Activated CD4-positive, alpha-beta T cell treated with anti-CD3 and anti-CD28 coated beads, Interleukin-2, amount 10 ng/mL, durations not matched to agents 24 days and 14 days (primary cell): ENCODE results near the gene HNRNPH3. TPM values are rescaled to one million over a fixed set of nuclear protein-coding genes. Genes with fewer than 3 reads are reported as not detected.
A peak's percentile ranks its signal among the peaks of the same experiment; 100 is the strongest.

ENCODE experiments used
- DNase-seq: peaks from one replicate; pipeline ENCODE4 v3.0.0; 2022
- H3K27ac Mint-ChIP-seq: one replicate; pipeline ENCODE4 v1.8.0; 2022; ENCODE audit warnings: mild to moderate bottlenecking, mixed read lengths
- H3K27me3 Mint-ChIP-seq: one replicate; pipeline ENCODE4 v1.8.0; 2022; ENCODE audit warnings: mixed read lengths
- H3K36me3 Mint-ChIP-seq: one replicate; pipeline ENCODE4 v1.8.0; 2022; ENCODE audit warnings: low read depth, mild to moderate bottlenecking, mixed read lengths
- H3K4me1 Mint-ChIP-seq: one replicate; pipeline ENCODE4 v1.8.0; 2021; ENCODE audit warnings: mixed read lengths
- H3K4me3 Mint-ChIP-seq: one replicate; pipeline ENCODE4 v1.8.0; 2022; ENCODE audit warnings: mild to moderate bottlenecking, moderate library complexity, mixed read lengths
- H3K9me3 Mint-ChIP-seq: one replicate; pipeline ENCODE4 v1.8.0; 2021; ENCODE audit warnings: mixed read lengths
- intact Hi-C: fragments of 100-400 bp; cut with micrococcal nuclease; formaldehyde crosslinking; loops from one replicate; pipeline ENCODE4 v1.15.1; 2023
- total RNA-seq: library from RNA; stranded (reverse); gene quantifications from 2 replicates; pipeline ENCODE4 v1.2.3, GENCODE V29; 2022

The HNRNPH3 gene, protein sequence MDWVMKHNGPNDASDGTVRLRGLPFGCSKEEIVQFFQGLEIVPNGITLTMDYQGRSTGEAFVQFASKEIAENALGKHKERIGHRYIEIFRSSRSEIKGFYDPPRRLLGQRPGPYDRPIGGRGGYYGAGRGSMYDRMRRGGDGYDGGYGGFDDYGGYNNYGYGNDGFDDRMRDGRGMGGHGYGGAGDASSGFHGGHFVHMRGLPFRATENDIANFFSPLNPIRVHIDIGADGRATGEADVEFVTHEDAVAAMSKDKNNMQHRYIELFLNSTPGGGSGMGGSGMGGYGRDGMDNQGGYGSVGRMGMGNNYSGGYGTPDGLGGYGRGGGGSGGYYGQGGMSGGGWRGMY
- 200 and 206 TPM in 2 replicates for total RNA-seq

DNA sequence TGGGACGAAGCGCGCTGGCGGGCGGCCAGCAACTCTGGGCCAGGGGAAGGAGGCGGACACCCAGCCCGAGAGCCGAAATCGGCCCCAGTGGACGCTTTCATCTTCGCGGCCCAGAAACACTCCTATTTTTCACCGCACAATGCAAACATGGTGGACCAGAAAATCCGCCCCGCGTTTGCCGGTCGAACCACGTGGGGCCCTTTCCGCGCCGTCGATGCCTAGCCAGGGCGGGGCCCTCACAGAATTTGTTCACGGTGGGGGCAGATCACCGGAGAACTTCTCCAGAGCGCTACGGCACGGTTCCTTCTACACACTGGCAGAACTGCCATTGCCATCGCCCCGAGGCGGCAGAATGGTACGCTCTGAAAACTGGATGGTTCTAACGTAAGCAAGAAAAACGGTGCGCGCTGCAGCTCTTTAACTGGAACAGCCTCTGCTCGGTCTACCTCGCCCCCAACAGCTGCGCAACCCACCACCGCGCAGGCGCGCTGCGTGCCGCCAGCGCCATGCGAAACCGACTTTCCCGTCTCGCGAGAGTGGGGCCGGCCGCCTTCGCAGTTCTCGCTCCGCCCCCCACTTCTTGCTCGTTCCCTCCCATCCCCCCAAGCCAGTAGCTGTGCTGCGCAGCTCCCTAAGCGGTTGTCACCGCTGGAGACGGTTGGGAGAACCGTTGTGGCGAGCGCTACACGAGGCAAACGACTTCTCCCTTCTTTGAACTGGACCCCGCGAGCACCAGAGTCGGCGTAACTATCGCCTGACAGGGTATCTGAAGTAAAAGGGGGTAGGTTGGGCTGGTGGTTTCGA, at the start of gene HNRNPH3:
Gene HNRNPH3 (plus strand): TSS at position 610 of the 804 bp plus-strand sequence. CDS start 5,158 bp downstream, outside the sequence.
- DNase-seq = peak; percentile 100
- intact Hi-C loops = loop anchor here (1.0 to 10.0 kb wide), 8 partner anchors 76 to 571 kb away; partner anchors contain the start of genes CCAR1, DDX50, RUFY2 and SIRT1
- Mint-ChIP-seq H3K4me1 (peaks cover 47% of the 10 kb centered on the region), H3K4me3 (peak within 1 kb of the TSS; percentile 99), H3K27me3 (peaks cover 2% of the 10 kb centered on the region), H3K36me3 (peaks cover 39% of the 10 kb centered on the region), H3K9me3 (no peaks in the 10 kb centered on the region), H3K27ac (peak within 1 kb of the TSS; percentile 100)

DNA sequence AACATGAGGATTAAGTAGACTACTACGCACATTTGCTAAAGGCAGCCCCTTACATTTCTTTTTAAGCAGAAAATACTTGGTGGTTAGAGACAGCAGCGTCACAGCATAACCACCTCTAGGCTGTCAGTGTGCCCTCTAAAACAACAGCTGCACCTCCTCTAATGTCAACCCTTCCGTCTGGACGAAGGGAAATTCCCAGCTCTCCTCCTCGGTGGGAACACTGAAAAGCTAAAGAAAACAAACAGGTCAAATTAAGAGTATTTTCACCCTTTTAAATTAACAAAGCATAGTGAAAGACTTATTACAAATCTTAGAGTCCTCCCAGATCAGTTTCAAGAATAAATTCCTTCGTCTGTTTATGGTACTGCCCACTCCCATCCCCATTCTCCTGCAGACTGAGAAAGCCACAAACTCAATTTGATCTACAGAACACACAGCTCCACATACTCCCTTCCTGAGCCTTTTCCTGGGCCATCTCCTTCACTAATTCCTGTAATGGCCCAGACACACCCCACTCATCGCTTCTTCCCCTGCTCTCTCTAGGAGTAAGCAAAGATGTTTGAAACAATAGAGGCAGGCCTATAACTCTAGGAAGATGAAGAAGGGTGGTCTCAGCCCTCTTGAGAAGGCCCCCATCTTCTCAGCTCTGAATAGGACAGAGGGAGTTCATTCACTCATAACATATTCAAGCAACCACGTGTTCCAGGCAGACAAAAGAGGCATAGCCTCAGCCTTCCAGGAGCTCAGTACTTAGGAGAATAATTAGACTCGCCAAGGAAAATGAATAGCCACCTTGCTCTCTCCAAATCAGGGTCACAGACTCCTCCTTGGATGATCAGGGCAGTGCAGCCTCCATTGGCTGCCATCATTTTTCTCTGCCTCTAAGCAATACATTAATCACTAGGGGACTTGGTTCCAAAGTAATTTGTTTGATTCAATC, 47.5 kb upstream of the HNRNPH3 start:
- Mint-ChIP-seq H3K27me3 (no peaks in the 10 kb centered on the region), H3K36me3 (no peaks in the 10 kb centered on the region), H3K4me3 (no peak overlapping the region), H3K27ac (no peak overlapping the region), H3K4me1 (no peaks in the 10 kb centered on the region), H3K9me3 (no peaks in the 10 kb centered on the region)
- DNase-seq = no peak
- intact Hi-C loops = no loop called here

DNA sequence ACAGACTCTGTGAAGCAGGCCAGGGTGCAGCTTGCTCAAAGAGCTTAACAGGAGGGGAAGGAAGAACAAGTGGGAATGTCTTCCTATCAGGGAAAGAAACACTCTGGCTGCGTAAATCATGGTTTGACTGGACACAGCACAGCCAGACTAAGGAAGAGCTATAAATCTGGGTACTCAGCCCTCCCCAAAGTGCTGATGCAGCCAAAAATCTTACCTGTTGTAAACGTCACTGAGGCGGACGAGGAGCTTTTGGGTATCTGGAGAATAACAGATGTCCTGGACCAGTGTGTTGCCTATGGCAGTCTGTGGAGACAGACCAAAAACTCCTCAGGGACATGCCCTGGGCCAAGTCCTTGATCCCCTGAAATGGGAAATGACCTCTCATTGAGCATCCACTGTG, 43.1 kb upstream of the HNRNPH3 start:
- intact Hi-C loops = no loop called here
- H3K27me3 Mint-ChIP-seq = no peaks in the 10 kb centered on the region
- no peaks in the 10 kb centered on the region for H3K9me3 Mint-ChIP-seq
- H3K36me3 Mint-ChIP-seq = no peaks in the 10 kb centered on the region
- DNase-seq = no peak
- no peak overlapping the region for H3K27ac Mint-ChIP-seq
- no peak overlapping the region for H3K4me3 Mint-ChIP-seq
- no peaks in the 10 kb centered on the region for H3K4me1 Mint-ChIP-seq

DNA sequence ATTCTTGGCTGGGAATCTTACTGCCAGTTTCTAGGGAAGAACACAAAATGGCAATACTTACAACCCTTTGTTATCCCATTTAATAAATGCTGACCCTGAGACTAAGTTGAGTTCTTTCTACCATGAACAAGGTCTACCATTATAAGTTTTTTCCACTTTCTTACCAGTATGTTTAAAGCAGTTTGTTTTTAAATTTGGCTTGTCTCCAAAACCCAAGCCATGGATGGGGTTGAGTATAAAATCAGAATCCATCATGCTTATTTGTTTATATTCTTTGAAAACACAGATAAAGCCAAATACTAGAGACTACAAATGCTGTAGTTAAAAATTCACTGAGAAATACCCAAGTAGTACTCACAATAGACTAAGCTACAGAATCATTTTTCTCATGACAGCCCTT, 41.1 kb upstream of the HNRNPH3 start:
- DNase-seq = no peak
- Mint-ChIP-seq H3K4me3 (no peak overlapping the region), H3K27ac (no peak overlapping the region), H3K9me3 (no peaks in the 10 kb centered on the region), H3K36me3 (no peaks in the 10 kb centered on the region), H3K4me1 (no peaks in the 10 kb centered on the region), H3K27me3 (no peaks in the 10 kb centered on the region)
- intact Hi-C loops = no loop called here

DNA sequence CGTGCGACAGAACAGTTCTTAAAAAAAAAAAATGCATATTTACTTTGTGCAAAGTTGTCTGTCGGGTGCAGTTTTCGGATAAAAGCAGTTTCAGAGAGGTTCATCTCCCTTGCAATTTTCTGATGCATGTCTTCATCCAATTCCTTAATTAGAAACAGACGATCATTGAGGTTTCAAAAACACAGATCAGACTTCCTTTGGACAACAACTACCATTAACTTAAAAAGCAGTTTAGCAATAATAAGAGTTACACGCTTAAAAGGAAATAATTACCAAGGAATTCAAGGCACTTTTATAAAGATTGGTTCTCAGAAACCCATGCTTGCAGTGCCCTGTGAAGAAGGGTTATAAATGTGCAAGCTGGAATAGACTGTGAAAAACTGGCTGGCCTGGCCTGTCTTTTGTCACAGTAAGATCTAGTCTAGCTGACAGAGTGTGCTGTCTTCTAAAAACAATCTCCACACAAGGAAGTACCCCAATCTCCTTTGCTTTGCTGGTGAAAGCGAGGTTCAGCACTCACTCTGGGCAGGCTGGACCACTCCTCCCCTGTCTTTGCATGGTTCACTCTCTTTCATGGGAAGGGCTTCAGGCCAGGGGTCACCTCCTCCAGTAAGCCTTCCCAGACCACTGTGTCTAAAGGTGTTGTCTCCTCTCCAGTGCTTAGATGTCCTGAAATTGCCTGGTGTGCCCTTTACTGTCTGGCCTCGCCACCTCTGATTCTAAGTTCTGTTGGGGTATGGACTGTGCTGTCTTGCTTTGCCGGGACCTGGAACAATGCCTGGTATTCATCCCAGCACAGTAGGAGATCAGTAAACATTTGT, 34.8 kb upstream of the HNRNPH3 start:
- intact Hi-C loops = no loop called here

DNA sequence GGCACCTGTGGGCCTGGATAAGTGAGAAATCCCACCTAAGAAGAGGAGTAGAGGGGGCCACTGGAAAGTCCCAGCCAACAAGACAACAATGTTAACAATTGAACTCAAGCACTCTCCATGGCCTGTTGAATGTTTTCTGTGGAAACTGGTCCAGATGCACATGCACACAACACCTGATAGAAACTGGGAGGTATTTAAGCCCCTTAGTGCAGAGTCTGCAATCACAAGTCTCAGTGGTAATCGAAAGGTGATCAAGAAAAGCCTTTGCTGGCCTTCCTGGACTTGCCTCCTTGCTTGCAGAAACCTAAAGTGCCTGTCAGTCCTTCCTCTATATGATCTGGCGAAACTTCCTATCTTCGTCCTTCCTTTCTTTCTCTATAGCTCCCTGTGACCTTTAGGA, 30.6 kb upstream of the HNRNPH3 start:
- H3K9me3 Mint-ChIP-seq = no peaks in the 10 kb centered on the region
- intact Hi-C loops = loop anchor here (5.0 kb wide), 2 partner anchors 89 to 514 kb away; no protein-coding TSS in a partner anchor
- no peaks in the 10 kb centered on the region for H3K27me3 Mint-ChIP-seq
- no peaks in the 10 kb centered on the region for H3K36me3 Mint-ChIP-seq
- no peaks in the 10 kb centered on the region for H3K4me1 Mint-ChIP-seq
- DNase-seq = no peak
- H3K4me3 Mint-ChIP-seq = no peak overlapping the region
- no peak overlapping the region for H3K27ac Mint-ChIP-seq

More for the DNA sequence above, 34.8 kb upstream of the HNRNPH3 start:
- Mint-ChIP-seq H3K27ac (no peak overlapping the region), H3K27me3 (no peaks in the 10 kb centered on the region), H3K4me1 (no peaks in the 10 kb centered on the region), H3K36me3 (no peaks in the 10 kb centered on the region), H3K4me3 (no peak overlapping the region), H3K9me3 (no peaks in the 10 kb centered on the region)
- no peak for DNase-seq

DNA sequence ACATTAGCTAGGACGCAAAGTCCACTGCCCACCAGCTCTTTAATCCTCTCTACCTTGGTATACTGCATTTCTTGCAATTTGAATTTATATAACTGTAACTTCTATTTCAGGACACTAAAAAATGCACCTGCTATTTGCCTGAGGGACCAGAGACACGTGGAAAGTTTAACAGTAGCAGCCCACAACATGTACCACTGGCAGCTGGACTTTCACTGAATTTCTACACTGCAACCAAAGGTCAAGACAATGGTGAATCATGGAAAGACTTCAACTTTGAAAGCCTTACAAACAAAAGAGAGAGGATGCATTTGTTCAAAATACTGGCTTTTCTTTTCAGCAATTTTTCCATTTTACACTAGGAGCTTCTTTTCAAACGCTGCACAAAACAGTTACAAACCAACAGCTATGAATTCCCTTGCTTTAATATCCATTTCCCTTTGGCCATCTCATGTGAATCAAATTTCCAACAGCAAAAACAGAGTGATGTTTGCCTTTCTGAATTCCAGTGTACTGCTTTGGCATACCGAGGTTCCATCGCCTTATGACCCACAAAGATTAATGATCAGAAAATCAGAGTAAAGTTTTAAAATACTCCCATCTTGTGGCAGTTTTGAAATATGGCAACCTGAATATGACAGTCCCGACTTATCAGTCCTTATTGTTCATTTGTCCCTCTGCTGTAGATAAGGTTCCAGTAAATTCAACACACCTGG, 29.9 kb upstream of the HNRNPH3 start:
- no peak overlapping the region for H3K4me3 Mint-ChIP-seq
- intact Hi-C loops = loop anchor here (1.0 to 5.0 kb wide), 3 partner anchors 90 to 515 kb away; no protein-coding TSS in a partner anchor
- no peaks in the 10 kb centered on the region for H3K36me3 Mint-ChIP-seq
- no peak for DNase-seq
- no peaks in the 10 kb centered on the region for H3K4me1 Mint-ChIP-seq
- H3K9me3 Mint-ChIP-seq = no peaks in the 10 kb centered on the region
- H3K27ac Mint-ChIP-seq = no peak overlapping the region
- H3K27me3 Mint-ChIP-seq = no peaks in the 10 kb centered on the region

DNA sequence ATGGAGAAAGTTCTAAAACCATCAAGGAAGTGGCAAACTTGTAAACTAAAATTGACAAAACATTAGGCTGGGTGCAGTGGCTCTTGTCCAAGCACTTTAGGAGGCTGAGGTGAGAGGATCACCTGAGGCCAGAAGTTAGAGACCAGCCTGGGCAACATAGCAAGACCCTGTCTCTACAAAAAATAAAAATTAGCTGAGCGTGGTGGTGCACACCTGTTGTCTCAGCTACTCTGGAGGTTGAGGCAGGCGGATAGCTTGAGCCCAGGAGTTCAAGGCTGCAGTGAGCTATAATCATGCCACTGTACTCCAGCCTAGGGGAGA, 29.4 kb upstream of the HNRNPH3 start:
- H3K27ac Mint-ChIP-seq = no peak overlapping the region
- H3K4me3 Mint-ChIP-seq = no peak overlapping the region
- H3K9me3 Mint-ChIP-seq = no peaks in the 10 kb centered on the region
- no peaks in the 10 kb centered on the region for H3K36me3 Mint-ChIP-seq
- H3K27me3 Mint-ChIP-seq = no peaks in the 10 kb centered on the region
- no peaks in the 10 kb centered on the region for H3K4me1 Mint-ChIP-seq
- intact Hi-C loops = loop anchor here (1.0 to 5.0 kb wide), 3 partner anchors 90 to 515 kb away; no protein-coding TSS in a partner anchor
- no peak for DNase-seq

DNA sequence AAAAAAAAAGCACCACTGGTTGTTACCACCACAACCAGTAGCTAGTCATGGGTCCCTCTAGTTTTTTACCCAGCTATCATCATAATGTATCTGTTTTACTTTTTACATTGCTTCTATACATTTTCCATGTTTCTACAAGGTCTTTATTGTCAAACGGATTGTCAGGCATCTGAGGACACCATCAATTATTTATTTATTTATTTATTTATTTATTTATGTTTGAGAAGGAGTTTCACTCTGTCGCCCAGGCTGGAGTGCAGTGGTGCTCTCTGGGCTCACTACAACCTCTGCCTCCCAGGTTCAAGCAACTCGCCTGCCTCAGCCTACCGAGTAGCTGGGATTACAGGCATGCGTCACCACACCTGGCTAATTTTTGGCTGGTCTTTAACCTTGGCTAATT, 29.0 kb upstream of the HNRNPH3 start:
- H3K4me1 Mint-ChIP-seq = no peaks in the 10 kb centered on the region
- intact Hi-C loops = loop anchor here (1.0 to 5.0 kb wide), 3 partner anchors 91 to 516 kb away; no protein-coding TSS in a partner anchor
- no peaks in the 10 kb centered on the region for H3K36me3 Mint-ChIP-seq

DNA sequence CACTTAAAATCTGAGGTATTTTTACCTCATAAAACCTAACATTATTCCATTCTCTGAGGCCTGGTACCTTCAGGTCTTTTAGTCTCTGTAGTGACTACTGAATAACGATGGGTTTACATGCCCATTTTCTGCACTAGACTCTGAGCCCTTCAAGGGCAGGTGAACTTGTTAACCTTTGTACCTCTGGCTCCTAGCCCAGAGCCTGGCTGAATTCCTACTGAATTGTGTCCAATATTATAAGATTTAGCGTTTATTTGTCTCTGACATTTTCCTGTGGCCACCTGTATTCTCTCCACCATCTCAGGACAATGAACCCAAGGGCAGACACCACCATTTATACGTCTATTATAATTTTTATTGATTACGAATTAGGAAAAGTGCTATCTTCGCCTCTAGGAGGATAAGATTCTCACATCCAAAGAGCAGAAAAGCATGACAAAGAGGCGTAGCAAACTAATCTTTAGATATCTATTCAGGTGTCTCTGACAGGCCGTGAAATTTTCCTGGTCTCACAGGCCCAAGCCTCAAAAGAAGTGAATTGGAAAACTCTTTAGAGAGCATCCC, 27.9 kb upstream of the HNRNPH3 start:
- Mint-ChIP-seq H3K27me3 (no peaks in the 10 kb centered on the region), H3K27ac (no peak overlapping the region), H3K9me3 (no peaks in the 10 kb centered on the region), H3K36me3 (no peaks in the 10 kb centered on the region), H3K4me1 (no peaks in the 10 kb centered on the region), H3K4me3 (no peak overlapping the region)
- intact Hi-C loops = loop anchor here (5.0 kb wide), 2 partner anchors 92 to 517 kb away; no protein-coding TSS in a partner anchor
- no peak for DNase-seq

More for the DNA sequence above, 29.0 kb upstream of the HNRNPH3 start:
- H3K4me3 Mint-ChIP-seq = no peak overlapping the region
- no peak for DNase-seq
- no peaks in the 10 kb centered on the region for H3K27me3 Mint-ChIP-seq
- H3K9me3 Mint-ChIP-seq = no peaks in the 10 kb centered on the region
- no peak overlapping the region for H3K27ac Mint-ChIP-seq

DNA sequence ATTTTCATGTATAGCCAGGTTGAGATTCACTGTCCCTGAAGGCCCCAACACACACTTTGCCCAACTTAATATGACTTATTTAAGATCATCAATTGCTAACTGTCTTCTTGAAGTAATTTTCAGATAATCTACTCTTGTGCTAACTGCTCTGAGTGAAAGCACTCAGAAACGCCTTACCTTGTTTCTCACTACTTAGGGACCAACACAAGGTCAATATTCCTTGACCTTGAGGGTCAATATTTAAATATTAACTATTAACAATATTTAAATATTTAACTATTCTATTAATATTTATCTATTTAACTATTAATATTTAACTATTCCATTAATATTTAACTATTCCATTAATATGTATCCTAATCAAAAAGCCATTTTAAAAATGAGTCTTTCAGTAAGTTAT, 26.0 kb upstream of the HNRNPH3 start:
- Mint-ChIP-seq H3K27me3 (no peaks in the 10 kb centered on the region), H3K4me3 (no peak overlapping the region), H3K36me3 (no peaks in the 10 kb centered on the region), H3K4me1 (no peaks in the 10 kb centered on the region), H3K27ac (no peak overlapping the region), H3K9me3 (no peaks in the 10 kb centered on the region)
- DNase-seq = no peak
- intact Hi-C loops = no loop called here

DNA sequence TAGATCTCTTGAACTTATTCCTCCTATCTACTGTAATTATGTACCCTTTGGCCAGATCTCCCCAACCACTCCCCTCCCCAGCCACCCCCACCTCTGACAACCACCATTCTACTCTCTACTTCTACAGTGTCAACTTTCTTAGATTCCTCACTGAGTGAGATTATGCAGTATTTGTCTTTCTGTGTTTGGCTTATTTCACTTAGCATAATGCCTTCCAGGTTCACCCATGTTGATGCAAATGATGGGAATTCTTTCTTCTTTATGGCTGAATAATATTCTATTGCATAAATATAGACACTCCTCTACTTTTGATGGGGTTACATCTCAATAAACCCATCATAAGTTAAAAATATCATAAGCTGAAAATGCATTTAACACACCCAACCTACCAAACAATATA, 21.3 kb upstream of the HNRNPH3 start:
- Mint-ChIP-seq H3K4me3 (no peak overlapping the region), H3K27me3 (no peaks in the 10 kb centered on the region), H3K9me3 (peaks cover 4% of the 10 kb centered on the region), H3K36me3 (peaks cover 2% of the 10 kb centered on the region), H3K27ac (no peak overlapping the region), H3K4me1 (peaks cover 6% of the 10 kb centered on the region)
- intact Hi-C loops = no loop called here
- DNase-seq = no peak
